ENCODE results near the gene PBX3.

Gene PBX3

GRCh38 chr9:125757834-125758233, 10.7 kb downstream of the PBX3 start:
- H3K27ac ChIP-seq, result no peak overlapping the region
- no peak for TF ChIP-seq CTCF (conservative IDR thresholded peaks at IDR 0.05)
- TF ChIP-seq ZFX (IDR thresholded peaks at IDR 0.05), result no peak

- no peak for TF ChIP-seq ZFX (IDR thresholded peaks at IDR 0.05)
- TF ChIP-seq CTCF (conservative IDR thresholded peaks at IDR 0.05), result peak; percentile 4
- H3K27ac ChIP-seq, result no peak overlapping the region
Observed at GRCh38 chr9:125758986-125759763, 12.0 kb downstream of the PBX3 start.

- TF ChIP-seq ZFX (IDR thresholded peaks at IDR 0.05) (no peak), CTCF (conservative IDR thresholded peaks at IDR 0.05) (no peak)
- no peak overlapping the region for H3K27ac ChIP-seq
Observed at GRCh38 chr9:125759764-125760129, 12.6 kb downstream of the PBX3 start.

- no peak for TF ChIP-seq CTCF (conservative IDR thresholded peaks at IDR 0.05)
- no peak for TF ChIP-seq ZFX (IDR thresholded peaks at IDR 0.05)
- no peak overlapping the region for H3K27ac ChIP-seq
Observed at GRCh38 chr9:125760537-125760936, 13.4 kb downstream of the PBX3 start.

GRCh38 chr9:125761676-125762450, 14.7 kb downstream of the PBX3 start:
- TF ChIP-seq CTCF (conservative IDR thresholded peaks at IDR 0.05), result no peak
- TF ChIP-seq ZFX (IDR thresholded peaks at IDR 0.05), result no peak

GRCh38 chr9:125763394-125763801, 16.2 kb downstream of the PBX3 start:
- H3K27ac ChIP-seq, result no peak overlapping the region
- TF ChIP-seq ZFX (IDR thresholded peaks at IDR 0.05) (no peak), CTCF (conservative IDR thresholded peaks at IDR 0.05) (no peak)

More at GRCh38 chr9:125761676-125762450, 14.7 kb downstream of the PBX3 start:
- no peak overlapping the region for H3K27ac ChIP-seq

- TF ChIP-seq CTCF (conservative IDR thresholded peaks at IDR 0.05) (no peak), ZFX (IDR thresholded peaks at IDR 0.05) (no peak)
- H3K27ac ChIP-seq, result no peak overlapping the region
Observed at GRCh38 chr9:125764198-125764597, 17.0 kb downstream of the PBX3 start.

Data from C4-2B (cell line).